PFSK-1 (cell line): ENCODE results near the gene HYAL3.

ENCODE experiments used
- FOXP2 ChIP-seq: optimal IDR thresholded peaks from 2 replicates; pipeline ENCODE3; 2011; ENCODE audit warnings: borderline replicate concordance, control low read depth, inconsistent platforms; ENCODE audit not compliant: insufficient read depth; ENCODE audit errors: extremely low read length, extremely low read depth
- POLR2AphosphoS5 ChIP-seq: IDR thresholded peaks from 2 replicates; pipeline ENCODE4 v1.6.1; 2012; ENCODE audit warnings: low read depth, mild to moderate bottlenecking, control low read depth, low read length, moderate library complexity
- REST ChIP-seq, 2 experiments: IDR thresholded peaks; 2 replicates each; pipeline versions ENCODE4 v1.6.1 to v1.8.0; 2011 to 2012; ENCODE audit warnings: low read depth in 2 of 2, low read length in 2 of 2, control low read depth in 1 of 2, inconsistent platforms in 1 of 2, mild to moderate bottlenecking in 1 of 2, moderate library complexity in 1 of 2; ENCODE audit not compliant: insufficient read depth in 1 of 2
- SIN3A ChIP-seq: IDR thresholded peaks from 2 replicates; pipeline ENCODE4 v1.6.1; 2012; ENCODE audit warnings: mild to moderate bottlenecking, low read length, moderate library complexity, borderline replicate concordance; ENCODE audit not compliant: insufficient read depth
- TAF1 ChIP-seq: IDR thresholded peaks from 2 replicates; pipeline ENCODE4 v1.6.1; 2012; ENCODE audit warnings: low read length, control low read depth, borderline replicate concordance; ENCODE audit not compliant: insufficient read depth

HYAL3 gene

DNA sequence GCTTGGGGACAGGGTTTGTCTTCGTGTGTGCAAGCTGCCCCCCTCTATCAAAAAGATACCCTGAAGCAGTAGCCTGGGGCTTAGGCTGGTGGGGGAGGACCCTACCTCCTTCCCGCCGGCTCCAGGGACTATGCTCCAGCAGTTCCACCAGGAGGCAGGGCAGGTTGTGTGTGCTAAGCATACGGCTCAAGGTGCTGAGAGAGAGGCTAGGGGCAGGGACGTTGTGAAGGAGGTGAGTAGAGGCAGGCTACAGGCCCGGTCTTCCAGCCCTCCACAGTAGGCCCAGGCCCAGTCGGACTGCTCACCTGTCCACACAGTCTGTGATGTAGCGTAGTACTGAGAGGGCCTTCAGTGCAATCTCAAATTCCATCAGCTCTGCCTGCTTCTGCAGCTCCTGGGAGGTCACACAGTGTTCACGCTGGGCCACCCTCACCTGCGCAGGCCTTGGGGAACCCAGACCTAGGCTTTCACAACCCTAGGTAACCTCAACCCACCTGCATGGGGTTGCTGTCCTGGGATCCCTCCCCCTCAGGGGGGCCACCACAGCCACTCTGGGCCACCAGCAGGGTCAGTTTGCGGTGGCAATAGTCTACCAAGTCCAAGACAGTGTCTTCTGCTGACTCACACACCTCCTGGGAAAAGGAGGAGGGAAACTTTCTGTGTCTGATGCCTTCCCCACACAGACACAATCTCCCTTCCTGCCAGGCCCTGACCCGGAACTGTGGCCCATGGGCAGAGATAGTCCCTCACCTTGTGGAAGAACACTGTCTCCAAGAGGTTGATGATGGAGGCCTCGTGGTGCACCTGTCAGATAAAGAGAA lies 43.8 kb upstream of the HYAL3 start:
- TF ChIP-seq SIN3A (no peak), TAF1 (no peak), FOXP2 (no peak), POLR2AphosphoS5 (no peak), REST (IDR thresholded peaks at IDR 0.05; ENCODE audit: insufficient read depth in 1 of 2, low read depth in 2 of 2, low read length in 2 of 2) (no peak)

GRCh38 chr3:50341996-50342650 lies 42.9 kb upstream of the HYAL3 start:
- no peak for TF ChIP-seq TAF1

GRCh38 chr3:50341537-50341936 lies 42.3 kb upstream of the HYAL3 start:
- TF ChIP-seq SIN3A (no peak), FOXP2 (no peak), REST (IDR thresholded peaks at IDR 0.05; ENCODE audit: insufficient read depth in 1 of 2, low read depth in 2 of 2, low read length in 2 of 2) (no peak), POLR2AphosphoS5 (no peak), TAF1 (no peak)

DNA sequence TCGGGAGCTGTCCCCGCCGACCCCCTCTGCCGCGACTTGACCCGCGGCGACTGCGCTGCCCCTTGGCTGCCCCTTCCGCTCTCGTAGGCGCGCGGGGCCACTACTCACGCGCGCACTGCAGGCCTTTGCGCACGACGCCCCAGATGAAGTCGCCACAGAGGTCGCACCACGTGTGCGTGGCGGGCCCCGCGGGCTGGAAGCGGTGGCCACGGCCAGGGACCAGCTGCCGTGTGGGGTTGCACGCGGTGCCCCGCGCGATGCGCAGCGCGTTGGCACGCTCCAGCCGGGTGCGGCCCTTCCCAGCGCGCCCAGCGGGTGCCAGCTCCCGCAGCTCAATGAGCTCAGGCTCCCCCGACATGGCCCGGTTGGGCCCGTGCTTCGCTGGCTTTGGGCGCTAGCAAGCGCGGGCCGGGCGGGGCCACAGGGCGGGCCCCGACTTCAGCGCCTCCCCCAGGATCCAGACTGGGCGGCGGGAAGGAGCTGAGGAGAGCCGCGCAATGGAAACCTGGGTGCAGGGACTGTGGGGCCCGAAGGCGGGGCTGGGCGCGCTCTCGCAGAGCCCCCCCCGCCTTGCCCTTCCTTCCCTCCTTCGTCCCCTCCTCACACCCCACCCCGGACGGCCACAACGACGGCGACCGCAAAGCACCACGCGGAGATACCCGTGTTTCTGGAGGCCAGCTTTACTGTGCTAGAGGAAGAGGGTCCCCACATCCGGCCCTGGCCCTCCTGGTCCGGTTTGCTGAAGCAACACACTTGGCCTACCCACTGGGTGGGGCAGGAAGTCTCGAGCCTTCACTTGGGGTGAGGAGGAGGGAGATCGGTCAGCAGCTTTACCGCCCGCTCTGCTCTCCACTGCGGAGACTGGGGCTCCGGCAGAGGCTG lies 41.5 kb upstream of the HYAL3 start, which contains the start of gene RASSF1:
RASSF1 (minus strand) TSS at position 389 of the 882 bp plus-strand sequence; CDS start at position 358, 31 bp downstream.
- no peak for TF ChIP-seq SIN3A
- TF ChIP-seq FOXP2 = no peak
- TF ChIP-seq REST (IDR thresholded peaks at IDR 0.05; ENCODE audit: insufficient read depth in 1 of 2, low read depth in 2 of 2, low read length in 2 of 2) = no peak
- no peak for TF ChIP-seq TAF1
- TF ChIP-seq POLR2AphosphoS5 = no peak

DNA sequence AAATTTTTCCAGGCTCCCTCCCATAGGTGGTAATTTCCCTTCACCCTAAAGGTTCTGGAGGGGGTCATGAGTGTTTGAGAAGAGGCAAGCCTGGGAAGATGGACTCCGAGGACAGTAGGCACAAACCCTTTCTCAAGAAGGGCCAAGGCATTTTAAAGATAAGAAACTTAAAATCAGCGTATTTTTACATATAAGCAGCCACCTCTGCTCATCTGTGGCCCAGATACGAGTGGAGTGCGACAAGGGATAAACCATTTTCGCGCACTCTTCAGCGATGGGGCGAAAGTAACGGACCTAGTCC lies 40.9 kb upstream of the HYAL3 start:
- TF ChIP-seq REST (IDR thresholded peaks at IDR 0.05; ENCODE audit: insufficient read depth in 1 of 2, low read depth in 2 of 2, low read length in 2 of 2) (no peak), POLR2AphosphoS5 (no peak), TAF1 (no peak), FOXP2 (no peak), SIN3A (no peak)
